ENCODE results near the gene IL31RA.

- TF ChIP-seq EZH2 (IDR thresholded peaks at IDR 0.05): no peak
- no peak for TF ChIP-seq POLR2AphosphoS5 (IDR thresholded peaks at IDR 0.05; ENCODE audit: borderline replicate concordance, low read depth, low read length)
- no peak for TF ChIP-seq FOXP2 (optimal IDR thresholded peaks at IDR 0.05; ENCODE audit: control extremely low read depth, extremely low read length, insufficient read depth)
These were observed 2.4 kb upstream of the IL31RA start for GRCh38 chr5:55848783-55849182.

Data from SK-N-MC (cell line).